SK-N-SH treated with all-trans-retinoic acid at 6 μM for 48 hours (cell line): ENCODE measurements around the gene NFIL3.

Experiments
- ARNTL ChIP-seq: fragments of 450-650 bp; formaldehyde crosslinking; IDR thresholded peaks from 2 replicates; pipeline ENCODE4 v1.5.0; 2020; ENCODE audit warnings: low read depth, mild to moderate bottlenecking, moderate library complexity, borderline replicate concordance
- OSR1 ChIP-seq: fragments of 250-450 bp; sonication (Bioruptor Pico); IDR thresholded peaks from 2 replicates; pipeline ENCODE4 v1.8.0; 2022; ENCODE audit warnings: moderate library complexity, mild to moderate bottlenecking, inconsistent platforms
- PPARA ChIP-seq: fragments of 250-450 bp; sonication (Bioruptor Pico); IDR thresholded peaks from 2 replicates; pipeline ENCODE4 v1.5.0; 2020; ENCODE audit warnings: mild to moderate bottlenecking, borderline replicate concordance
- ZFP3 ChIP-seq: fragments of 250-450 bp; sonication (Bioruptor Pico); IDR thresholded peaks from 2 replicates; pipeline ENCODE4 v1.5.0; 2020; ENCODE audit warnings: mild to moderate bottlenecking, moderate library complexity
- TF ChIP-seq, protein P1 (sequence below): fragments of 250-450 bp; sonication (Bioruptor Pico); IDR thresholded peaks from 2 replicates; pipeline ENCODE4 v1.8.0; 2021; ENCODE audit warnings: low read depth, mild to moderate bottlenecking, moderate library complexity, borderline replicate concordance
- TF ChIP-seq, protein P2 (sequence below): fragments of 250-450 bp; sonication (Bioruptor Pico); IDR thresholded peaks from 2 replicates; pipeline ENCODE4 v1.8.0; 2020; ENCODE audit warnings: mild to moderate bottlenecking, moderate library complexity, borderline replicate concordance
- TF ChIP-seq, protein P3 (sequence below): fragments of 250-450 bp; sonication (Bioruptor Pico); IDR thresholded peaks from 2 replicates; pipeline ENCODE4 v1.5.1; 2020; ENCODE audit warnings: low read depth, mild to moderate bottlenecking, moderate library complexity

DNA sequence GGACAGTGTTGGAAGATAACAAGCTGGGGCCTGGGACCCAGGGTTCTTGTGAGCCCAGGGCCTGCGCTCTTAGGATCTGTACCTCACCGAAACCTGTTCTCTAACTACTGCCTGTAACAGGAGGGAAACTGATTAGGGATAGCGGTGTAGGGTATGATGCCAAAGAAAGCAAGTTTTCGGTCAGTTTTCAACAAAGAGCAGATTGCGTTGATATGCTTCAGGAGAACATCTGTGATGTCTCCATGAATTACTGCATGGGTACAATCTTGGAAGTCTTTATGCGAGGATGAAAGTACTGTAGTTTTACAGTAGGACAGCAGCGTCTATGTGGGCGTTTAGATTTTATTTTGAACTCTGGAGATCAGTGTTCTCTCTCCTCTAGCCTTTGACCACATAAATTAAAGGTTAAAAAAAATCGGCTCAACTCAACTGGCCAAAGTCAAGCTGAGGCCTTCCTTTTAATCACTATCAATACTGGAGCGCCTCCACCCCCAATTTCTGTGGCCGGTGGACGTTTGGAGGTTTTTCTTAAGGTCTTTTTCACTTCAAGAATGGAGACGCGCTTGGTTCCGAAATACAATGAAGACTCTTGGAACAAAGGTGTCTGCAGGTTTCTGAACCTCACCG, 3.0 kb downstream of the NFIL3 start:
- TF ChIP-seq ARNTL (CRISPR knock-in tag) (no peak), ZFP3 (no peak), OSR1 (CRISPR knock-in tag) (no peak), PPARA (CRISPR knock-in tag) (no peak)
- TF ChIP-seq, protein P1, sequence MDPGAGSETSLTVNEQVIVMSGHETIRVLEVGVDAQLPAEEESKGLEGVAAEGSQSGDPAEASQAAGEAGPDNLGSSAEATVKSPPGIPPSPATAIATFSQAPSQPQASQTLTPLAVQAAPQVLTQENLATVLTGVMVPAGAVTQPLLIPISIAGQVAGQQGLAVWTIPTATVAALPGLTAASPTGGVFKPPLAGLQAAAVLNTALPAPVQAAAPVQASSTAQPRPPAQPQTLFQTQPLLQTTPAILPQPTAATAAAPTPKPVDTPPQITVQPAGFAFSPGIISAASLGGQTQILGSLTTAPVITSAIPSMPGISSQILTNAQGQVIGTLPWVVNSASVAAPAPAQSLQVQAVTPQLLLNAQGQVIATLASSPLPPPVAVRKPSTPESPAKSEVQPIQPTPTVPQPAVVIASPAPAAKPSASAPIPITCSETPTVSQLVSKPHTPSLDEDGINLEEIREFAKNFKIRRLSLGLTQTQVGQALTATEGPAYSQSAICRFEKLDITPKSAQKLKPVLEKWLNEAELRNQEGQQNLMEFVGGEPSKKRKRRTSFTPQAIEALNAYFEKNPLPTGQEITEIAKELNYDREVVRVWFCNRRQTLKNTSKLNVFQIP (CRISPR knock-in tag), result no peak
- TF ChIP-seq, protein P2, sequence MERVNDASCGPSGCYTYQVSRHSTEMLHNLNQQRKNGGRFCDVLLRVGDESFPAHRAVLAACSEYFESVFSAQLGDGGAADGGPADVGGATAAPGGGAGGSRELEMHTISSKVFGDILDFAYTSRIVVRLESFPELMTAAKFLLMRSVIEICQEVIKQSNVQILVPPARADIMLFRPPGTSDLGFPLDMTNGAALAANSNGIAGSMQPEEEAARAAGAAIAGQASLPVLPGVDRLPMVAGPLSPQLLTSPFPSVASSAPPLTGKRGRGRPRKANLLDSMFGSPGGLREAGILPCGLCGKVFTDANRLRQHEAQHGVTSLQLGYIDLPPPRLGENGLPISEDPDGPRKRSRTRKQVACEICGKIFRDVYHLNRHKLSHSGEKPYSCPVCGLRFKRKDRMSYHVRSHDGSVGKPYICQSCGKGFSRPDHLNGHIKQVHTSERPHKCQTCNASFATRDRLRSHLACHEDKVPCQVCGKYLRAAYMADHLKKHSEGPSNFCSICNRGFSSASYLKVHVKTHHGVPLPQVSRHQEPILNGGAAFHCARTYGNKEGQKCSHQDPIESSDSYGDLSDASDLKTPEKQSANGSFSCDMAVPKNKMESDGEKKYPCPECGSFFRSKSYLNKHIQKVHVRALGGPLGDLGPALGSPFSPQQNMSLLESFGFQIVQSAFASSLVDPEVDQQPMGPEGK (CRISPR knock-in tag), result no peak
- TF ChIP-seq, protein P3, sequence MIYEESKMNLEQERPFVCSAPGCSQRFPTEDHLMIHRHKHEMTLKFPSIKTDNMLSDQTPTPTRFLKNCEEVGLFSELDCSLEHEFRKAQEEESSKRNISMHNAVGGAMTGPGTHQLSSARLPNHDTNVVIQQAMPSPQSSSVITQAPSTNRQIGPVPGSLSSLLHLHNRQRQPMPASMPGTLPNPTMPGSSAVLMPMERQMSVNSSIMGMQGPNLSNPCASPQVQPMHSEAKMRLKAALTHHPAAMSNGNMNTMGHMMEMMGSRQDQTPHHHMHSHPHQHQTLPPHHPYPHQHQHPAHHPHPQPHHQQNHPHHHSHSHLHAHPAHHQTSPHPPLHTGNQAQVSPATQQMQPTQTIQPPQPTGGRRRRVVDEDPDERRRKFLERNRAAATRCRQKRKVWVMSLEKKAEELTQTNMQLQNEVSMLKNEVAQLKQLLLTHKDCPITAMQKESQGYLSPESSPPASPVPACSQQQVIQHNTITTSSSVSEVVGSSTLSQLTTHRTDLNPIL (CRISPR knock-in tag), result no peak
